Activated T-cell treated with anti-CD3 and anti-CD28 coated beads for 48 hours (primary cell): ENCODE results near the gene EEFSEC.
A peak's percentile ranks its signal among the peaks of the same experiment; 100 is the strongest.

Source experiments
- DNase-seq: peaks from one replicate; pipeline ENCODE4 v3.0.0-alpha.2; 2020; ENCODE audit warnings: low read depth

Gene EEFSEC

DNA sequence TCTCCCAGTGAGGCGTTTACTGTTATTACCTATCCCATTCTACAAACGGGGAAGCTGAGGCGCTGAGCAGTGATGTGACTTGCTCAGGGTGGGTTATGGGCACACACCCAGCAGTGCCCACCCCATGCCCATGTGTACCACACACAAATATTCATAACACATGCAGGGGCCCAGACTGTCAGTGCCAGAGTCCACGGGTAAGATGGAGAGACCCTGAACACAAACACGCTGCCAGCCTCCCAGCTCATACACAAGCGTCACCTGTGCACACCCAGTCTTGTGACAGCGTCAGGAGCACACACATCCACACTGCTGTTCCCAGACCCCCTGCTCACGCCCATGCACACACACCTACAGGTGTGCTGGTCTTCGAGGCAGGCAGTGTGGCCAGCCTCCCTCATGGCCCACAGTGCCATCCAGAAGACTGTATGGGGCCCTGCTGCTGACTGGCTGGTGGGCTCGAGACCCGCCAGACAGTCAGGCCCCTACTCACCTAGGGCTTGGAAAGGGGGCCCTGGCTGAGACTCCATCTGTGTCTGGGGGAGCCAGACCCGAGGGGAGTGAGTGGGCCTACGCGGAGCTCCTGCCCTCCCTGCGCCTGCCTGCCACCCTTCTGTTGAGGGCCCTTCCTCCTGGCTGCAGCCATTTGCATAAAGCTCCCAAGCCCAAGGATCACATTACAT is 274.0 kb downstream of the EEFSEC start:
- no peak for DNase-seq

DNA sequence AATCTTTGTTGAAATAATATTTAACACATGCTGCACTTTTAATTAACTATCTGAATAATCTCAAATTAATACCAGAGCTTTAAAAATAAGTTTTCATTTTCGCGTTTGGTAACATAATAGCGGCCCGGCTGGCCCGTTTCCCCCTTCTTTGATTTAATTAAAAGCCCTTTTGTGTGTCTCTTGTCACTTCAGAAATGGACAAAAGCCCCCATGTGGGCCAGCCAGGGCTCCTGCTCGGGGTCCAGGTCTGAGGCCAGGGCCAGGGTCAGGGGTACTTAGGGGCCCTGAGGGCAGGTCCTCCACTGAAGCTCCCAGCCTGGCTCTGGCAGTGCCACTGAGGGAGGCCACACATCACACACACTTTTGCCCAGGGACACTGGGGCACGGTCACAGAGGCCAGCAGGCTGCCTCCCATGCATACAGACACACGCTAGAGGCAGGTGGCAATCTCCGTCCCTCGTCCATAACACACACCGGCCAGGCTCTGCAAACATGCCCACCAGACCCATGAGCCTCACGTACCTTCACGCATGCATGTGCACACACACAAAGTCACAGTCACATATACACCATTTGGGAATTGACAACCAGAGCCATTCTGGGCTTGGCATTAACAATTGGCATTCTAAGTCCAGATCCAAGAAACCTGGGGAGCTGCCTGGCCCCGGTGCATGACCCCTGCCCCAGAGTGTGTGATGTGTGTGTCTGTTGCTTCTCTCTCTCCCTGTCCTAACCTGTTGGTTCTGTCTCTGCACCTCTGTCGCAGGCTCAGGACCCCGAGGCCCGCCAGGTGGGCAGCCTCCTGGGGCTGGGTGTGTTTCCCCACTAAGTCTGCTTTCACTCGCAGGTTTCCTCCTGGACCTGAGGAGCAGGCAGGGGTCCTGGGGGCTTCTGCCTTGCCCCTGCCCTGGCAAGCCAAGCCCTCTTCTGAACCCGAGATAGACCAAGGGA is 274.9 kb downstream of the EEFSEC start:
- no peak for DNase-seq

DNA sequence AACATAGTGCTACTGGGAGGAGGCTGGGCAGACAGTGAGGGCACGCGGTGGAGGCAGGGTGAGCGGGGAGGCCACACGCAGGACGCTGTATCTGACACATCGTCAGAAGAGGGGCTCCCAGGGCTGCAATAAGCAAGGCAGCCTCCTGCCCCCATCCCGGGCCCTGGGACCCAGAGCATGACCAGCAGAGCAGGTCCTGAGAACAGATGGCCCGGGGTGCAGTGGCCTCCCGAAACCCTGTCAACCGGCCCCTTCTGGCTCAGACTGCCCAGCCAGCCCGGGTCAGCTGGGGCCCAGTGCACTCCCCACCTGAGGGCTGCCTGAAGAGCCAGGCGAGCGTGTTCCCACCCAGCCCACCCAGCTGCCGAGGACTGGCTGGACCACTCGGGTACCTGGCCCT is 276.0 kb downstream of the EEFSEC start:
- DNase-seq, result no peak

DNA sequence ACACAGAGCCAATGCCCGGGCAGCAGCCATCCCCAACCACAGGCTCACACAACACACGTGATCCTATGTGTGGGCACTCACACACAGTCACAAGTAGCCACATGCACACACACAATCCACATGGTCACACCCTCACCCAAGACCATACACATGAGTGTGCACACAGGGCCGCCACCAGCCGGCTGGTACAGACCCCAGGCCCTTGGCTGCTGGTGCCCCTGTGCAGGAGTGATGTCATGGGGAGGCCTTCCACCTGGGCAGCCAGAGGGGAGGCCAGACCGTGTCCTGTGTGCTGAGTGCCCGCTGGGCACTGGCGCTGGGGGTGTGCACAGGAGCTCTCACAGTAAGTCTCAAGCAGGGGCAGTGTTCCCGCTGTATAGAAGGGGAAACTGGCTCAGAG is 276.5 kb downstream of the EEFSEC start:
- no peak for DNase-seq

DNA sequence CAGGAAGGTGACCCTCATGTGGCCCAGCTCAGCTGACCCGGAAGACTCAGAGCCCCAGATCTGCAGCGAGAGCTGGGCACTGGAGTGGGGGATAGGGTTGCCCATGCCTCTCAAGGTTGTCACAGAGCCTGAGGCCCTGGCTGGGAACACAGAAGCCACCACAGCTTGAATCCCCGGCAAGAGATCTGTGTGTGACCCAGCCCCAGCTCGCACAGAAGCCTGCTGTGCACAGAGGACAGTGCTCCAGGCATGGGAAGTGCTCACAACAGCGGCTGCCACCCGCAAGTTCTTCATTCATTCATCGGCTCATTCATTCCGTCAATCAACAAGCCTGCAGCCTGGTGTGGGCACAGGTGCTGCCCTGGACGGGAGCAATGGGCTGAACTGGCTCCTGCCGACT is 277.0 kb downstream of the EEFSEC start:
- DNase-seq, result no peak

DNA sequence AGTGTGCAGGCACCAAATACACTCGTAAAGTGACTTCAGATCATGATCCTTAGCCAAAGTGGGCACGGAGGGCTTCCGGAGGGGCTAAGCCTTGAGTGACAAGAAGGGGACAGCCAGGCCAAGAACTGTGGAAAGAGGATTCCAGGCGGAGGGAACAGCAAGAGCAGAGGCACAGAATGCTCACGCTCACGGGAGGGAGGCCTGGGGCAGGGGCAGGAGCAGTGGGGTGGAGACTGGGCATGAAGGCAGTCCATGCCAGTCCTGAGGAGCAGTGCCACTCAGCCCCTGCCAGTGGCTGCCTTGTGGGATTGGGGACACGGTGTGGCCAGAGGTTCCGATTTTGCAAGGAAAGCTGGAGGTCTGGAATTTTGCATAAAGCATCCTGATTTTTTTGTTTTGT is 277.4 kb downstream of the EEFSEC start:
- no peak for DNase-seq

DNA sequence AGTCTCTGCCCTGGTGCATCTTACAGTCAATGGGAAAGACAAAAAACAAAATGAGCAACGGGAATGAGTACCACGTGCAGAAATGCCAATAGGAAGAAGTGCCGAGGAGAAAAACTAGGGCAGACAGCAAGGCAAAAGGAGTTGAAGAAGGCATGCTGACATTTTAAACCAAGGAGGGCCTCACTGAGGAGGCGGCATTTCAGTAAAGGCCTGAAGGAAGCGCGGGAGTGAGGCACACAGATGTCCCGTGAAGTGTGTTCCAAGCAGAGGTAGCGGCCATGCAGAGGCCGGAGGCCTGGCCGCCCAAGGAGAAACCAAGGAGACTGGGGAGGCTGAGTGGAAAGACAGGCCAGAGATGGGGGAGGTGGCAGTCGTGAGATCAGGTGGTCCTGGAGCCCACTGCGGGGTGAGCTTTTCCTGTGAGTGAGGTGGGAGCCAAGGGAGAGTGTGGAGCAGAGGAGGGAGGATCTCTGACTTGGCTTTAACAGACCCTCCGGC is 278.6 kb downstream of the EEFSEC start:
- DNase-seq, result no peak

DNA sequence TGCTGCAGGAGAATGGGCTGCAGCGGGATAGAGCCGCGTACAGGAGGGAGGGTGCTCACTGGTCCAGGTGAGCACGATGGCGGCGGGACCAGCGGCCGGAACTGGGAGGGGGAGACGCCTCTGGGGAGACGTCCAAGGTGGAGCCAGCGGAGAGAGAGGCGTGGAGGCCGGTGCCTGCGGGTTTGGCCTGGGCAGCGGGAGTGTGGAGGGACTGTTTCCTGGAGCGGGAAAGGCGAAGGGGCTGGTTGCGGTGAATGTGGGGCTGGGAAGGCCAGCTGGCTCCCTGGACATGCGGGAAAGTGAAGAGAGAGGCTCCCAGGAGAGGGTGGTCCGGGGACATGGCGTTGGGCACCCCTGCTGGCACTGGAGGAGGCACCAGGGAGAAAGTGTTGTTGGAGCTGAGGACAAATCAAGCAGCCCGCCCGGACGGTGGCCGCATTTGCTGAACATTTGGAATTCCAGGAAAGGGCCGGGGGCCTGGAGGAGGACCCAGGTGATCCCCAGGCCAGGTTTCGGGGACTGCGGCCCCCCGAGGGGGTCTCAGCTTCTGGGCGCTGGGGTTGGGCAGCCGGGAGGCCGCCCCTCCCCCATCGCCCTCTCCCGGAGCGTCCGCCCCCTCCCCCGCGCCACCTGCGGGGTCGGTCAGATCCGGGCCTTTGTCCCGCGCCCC is 279.2 kb downstream of the EEFSEC start:
- no peak for DNase-seq

DNA sequence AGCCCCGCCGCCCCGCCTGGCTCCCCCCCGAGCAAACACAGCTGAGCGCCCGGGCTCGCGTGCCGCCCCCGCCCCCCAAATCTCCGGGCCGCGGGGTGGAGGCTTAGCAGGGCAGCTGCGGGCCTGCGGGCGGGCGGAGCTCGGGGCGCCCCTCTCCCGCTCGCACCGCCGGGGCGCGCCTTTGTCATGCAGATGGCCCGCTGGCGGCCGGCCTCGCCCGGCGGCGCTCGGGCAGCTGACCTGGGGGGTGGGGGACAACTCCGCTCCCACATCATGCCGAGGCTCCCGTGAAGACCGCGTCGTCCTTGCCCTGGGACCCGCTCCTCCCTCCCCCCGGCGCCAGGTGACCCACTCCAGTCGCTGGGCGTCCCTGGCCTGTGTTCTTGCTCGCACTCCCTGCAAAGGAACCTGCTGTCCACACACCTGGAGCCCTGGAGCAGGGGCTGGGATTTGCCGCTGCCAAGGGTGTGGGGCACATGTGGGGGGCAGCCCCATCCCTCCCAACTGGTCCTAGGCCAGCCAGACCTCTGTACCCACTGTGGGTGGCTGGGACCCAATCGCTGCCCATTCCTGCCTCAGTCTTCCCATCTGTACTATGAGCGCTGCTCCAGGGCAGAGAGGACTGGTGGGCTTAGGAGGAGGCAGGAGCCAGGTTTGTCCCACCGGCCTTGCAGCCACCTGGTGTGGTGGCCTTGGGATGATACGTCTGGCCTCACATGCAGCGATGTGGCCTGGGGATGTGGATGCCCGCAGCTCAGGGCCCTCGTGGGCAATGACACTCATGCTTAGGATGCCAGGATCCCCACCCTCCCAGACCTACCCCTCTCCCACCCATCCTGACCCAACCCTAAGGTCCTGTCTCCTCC is 279.9 kb downstream of the EEFSEC start:
- no peak for DNase-seq

DNA sequence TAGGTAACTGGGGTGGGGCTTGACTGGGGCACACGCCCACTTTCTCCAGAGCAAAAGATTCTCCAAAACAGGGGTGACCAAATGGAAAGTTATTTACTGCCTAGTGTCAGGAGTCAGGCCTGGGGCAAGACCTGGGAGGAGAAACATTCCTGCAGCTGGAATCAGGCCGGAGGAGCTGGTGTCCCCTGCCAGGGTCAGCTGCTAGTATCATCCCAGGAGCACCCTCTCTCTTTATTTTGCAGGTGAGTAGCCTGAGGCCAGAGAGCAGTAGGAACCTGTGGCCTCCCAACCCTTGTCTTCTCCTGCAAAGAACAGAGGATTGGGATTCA is 280.5 kb downstream of the EEFSEC start:
- no peak for DNase-seq

DNA sequence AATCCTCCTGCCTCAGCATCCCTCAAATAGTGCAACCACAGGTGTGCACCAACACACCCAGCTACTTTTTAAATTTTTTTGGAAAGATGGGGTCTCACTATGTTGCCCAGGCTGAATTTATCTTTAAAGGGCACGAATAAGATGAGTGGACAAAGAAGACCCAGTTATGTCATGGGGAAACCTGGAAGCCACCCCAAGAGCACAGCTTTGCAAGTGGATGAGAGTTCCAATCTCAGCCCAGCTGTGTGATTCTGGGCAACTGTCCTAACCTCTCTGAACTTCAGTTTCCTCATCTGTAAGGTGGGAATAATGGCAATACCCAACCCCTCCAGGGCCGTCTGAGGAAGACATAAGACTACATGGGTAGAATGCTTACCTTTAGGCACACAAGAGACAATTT is 281.2 kb downstream of the EEFSEC start:
- no peak for DNase-seq

DNA sequence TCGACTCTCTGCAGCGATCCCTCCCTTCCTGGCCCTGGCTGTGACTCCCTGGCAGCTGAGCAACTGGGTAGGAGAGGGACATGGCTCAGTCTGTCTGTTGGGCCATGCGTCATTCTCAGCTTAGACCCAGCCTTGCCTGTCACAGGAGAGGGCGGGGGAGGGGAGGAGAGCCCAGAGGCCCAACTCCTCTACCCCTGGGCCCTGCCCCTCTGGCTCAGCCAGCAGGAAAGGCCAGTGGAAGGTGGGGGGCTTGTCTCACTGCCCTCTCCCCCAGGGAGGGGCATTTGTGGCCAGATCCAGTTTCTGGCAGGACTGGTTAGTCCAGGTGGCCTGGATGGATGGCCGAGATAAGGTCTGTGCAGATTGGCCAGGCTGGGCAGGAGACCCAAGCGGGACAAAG is 281.8 kb downstream of the EEFSEC start:
- DNase-seq, result no peak

DNA sequence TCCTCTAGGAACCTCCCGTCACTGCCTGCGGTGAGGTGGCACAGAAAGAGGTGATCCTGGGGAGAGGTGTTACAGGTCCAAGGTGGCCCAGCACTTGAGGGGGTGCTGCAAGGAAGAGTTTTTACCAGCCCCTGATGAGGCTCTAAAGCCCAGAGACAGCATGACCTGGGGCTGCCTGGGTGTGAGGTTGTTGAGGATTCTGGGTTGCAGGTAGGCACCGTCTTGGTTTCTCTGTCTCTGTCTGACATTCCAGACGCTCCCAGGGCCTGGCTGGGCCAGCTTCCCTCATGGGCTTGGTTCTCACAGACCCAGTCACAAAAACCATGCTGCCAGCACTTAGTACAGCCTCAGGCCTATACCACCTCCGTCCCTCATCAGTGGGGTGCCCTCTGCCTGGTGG is 282.3 kb downstream of the EEFSEC start:
- DNase-seq, result no peak

DNA sequence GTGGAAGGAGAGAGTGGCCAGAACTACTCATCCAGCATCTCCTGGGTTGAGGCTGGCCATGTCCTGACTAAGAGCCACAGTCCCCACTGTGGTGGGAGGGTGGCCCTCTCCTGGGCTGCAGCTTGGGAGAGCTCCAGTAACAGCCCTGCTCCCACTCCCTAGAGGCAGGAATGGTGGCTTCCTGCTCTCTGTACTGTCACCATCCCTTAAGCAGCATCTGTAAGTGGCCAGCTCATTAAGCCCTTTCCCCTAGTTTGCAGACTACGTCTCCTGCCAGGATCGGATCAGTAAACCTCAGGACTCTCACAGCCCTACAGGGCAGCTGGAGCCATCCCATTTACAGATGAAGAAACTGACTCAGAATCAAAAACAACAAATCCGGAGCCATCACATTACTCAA is 282.9 kb downstream of the EEFSEC start:
- DNase-seq, result no peak

DNA sequence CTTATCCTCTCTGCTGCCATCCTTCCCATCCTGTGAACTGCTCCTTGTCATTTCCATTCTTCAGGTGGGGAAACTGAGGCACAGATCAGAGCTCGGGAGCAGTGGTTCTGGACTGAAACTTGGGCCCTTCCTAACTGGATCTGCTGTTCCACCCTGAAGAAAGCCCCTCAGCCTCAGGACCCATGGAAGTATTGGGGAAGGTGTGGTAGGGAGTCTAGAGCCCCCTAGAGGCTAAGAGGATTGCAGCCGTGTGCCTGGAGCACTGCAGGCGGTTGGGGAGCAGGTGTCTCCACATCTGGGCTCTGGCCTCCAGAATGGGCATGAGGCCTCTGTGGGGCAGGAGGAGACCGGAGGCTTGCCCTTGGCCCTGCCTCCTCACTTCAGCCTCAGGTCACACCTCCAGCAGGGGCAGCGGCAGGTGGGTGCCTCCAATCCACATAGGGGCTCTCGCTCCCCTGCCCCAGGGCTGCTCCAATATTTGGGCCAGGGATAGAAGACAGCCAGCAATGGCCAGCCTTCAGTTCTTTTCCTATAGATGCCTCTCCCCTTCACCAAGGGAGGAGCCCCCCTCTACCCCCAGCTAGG is 285.3 kb downstream of the EEFSEC start:
- no peak for DNase-seq

DNA sequence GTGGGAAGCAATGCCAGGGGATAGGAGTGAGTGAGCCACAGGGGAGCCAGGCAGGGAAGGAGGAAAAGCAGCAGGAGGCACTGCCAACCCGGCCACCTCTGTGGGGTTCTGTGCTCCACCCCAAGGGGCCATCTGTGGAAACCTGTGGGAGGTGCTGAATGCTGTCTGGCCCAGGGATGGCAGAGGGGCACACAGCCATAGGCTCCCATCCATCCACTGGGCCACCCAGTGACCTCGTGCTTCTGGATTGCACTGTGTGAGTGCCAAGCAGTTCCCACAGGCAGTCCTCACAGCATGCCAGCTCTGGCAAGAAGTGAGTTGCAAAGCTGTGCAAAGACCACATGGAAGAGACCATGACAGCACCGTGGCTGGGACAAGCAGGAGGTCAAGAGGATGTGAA is 285.9 kb downstream of the EEFSEC start:
- DNase-seq, result no peak

DNA sequence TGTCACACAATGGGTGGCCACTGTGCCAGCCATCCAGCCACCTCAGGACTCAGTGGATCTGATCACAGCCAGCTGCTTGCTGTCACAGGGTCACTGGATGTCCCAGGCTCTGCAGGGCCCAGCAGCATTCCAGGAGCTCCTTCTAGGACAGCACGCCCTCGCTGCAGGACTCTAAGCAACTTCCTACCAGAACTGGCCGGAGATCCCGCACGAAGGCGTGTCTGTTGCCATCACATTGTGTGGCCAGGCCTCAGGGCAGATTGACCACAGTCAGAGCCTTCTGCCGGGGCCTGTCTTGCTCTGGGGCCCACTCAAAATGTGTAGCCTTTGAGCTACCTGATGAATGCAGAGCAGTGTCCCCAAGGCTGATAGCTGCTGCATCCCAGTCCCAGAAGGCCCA is 288.8 kb downstream of the EEFSEC start:
- DNase-seq, result no peak

DNA sequence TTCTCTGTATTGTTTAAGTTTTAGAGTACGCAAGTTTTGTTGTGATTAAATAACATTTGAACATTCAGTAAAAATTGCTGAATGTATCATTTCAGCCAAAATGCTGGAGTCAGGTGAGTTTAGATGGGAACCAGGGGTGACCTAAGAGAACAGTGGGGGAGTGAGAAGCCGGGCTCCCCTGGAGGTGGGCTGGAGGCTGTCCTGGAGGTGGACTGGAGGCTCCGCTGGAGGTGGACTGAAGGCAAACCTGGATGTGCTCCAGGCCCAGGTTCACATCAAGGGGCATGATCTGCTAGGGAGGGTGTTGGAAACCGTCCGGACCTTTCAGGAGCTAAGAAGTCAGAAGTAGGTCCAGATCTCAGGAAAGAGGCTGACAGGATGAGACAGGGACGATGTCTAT is 289.7 kb downstream of the EEFSEC start:
- DNase-seq, result no peak

DNA sequence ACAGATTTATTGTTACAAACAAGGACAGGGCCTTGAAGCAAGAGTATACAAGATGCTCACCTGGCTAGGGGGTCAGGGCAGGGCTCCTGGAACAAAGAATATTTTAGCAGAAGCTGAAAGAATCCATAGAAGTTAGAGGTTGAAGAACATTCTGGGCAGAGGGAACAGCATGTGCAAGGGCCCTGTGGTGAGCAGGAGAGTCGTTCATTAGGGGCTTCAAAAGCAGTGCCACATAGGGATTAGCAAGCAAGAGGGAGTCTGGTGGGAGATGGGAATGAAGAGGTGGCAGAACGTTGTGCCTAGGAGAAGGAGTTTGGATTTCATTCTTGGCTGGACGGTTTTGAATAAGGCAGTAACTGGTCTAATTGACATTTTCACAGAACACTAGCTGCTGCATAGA is 290.5 kb downstream of the EEFSEC start:
- DNase-seq, result no peak

DNA sequence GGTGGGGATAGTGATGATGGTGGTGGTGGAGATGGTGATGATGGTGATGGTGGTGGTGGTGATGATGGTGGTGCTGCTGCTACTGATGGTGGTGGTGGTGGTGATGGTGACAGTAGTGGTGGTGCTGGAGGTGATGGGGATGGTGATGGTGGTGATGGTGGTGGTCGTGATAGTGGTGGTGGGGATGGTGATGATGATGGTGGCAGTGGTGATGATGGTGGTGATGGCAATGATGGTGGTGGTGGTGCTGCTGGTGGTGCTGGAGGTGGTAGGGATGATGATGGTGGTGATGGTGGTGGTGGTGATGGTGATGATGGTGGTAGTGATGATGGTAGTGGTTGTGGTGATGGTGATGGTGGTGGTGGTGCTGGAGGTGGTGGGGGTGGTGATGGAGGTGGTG is 292.1 kb downstream of the EEFSEC start:
- no peak for DNase-seq

DNA sequence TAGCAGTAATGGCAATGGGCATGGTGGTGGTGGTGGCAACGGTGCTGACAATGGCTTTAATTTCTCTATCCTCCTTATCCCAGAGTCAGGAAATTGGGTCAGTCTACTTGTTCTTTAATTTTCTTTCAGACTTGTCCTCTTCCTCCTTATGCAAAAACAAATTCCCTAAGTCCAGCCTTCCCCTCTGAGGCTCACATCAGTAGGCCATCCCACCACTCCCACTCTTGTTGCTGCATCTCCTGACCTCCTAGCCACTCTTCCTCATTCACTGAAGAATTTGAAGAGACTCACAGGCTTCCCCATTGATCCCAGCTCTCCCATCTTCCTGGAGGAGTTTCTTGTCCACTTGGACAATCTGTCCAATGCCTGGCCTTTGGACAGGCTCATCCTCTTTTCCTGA is 293.5 kb downstream of the EEFSEC start:
- DNase-seq, result no peak

DNA sequence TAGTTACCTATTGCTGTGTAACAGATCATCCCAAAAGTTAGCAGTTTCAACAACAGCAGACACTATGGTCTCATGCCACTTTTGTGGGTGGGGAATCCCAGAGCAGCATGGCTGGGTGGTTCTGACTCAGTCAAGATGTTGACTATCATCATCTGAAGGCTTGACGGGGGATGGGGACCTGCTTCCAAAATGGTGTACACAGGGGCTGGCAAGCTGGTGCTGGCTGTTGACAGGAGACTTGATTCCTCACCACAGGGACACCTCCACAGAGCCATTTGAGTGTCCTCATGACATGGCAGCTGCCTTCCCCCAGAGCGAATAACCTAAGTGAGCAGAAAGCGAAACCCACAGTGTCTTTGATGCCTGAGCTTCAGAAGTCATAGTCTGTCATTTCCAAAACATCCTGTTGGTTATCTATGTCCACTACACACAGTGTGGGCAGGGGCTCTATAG is 294.3 kb downstream of the EEFSEC start:
- DNase-seq, result peak; percentile 64
